RWPE2 (cell line): Measurements from ENCODE around the gene KIF15.

ENCODE experiments used
- ATAC-seq: fragments of 200-7000 bp; cut with Tn5 transposase; 3 replicates; pipeline ENCODE4 v1.9.1; 2021; ENCODE audit warnings: low read depth
- DNase-seq: peaks from one replicate; pipeline ENCODE4 v3.0.0-alpha.2; 2020; ENCODE audit warnings: low spot score
- H3K27ac ChIP-seq: fragments of 450-650 bp; 2 replicates; pipeline ENCODE4 v1.5.1; 2017; ENCODE audit warnings: mild to moderate bottlenecking; ENCODE audit not compliant: poor library complexity, severe bottlenecking
- H3K27me3 ChIP-seq: fragments of 250-450 bp; sonication (Bioruptor Pico); 2 replicates; pipeline ENCODE4 v1.5.1; 2021; ENCODE audit warnings: mild to moderate bottlenecking, moderate library complexity; ENCODE audit not compliant: insufficient read depth, poor library complexity, severe bottlenecking
- H3K36me3 ChIP-seq: fragments of 250-450 bp; sonication (Bioruptor Pico); 2 replicates; pipeline ENCODE4 v1.5.1; 2020; ENCODE audit warnings: low read depth, mild to moderate bottlenecking, moderate library complexity
- H3K4me1 ChIP-seq: fragments of 250-450 bp; sonication (Bioruptor Pico); 2 replicates; pipeline ENCODE4 v1.5.1; 2021; ENCODE audit warnings: mild to moderate bottlenecking, moderate library complexity; ENCODE audit not compliant: insufficient read depth, poor library complexity, severe bottlenecking
- H3K4me3 ChIP-seq: fragments of 250-450 bp; sonication (Bioruptor Pico); 2 replicates; pipeline ENCODE4 v1.5.1; 2021; ENCODE audit warnings: mild to moderate bottlenecking, moderate library complexity; ENCODE audit not compliant: severe bottlenecking
- H3K9me3 ChIP-seq: fragments of 250-450 bp; sonication (Bioruptor Pico); 2 replicates; pipeline ENCODE4 v1.5.1; 2021; ENCODE audit warnings: mild to moderate bottlenecking, moderate library complexity; ENCODE audit not compliant: severe bottlenecking
- TF ChIP-seq, protein P1 (sequence below): fragments of 450-650 bp; IDR thresholded peaks from one replicate; pipeline ENCODE4 v1.5.1; 2017; ENCODE audit warnings: mild to moderate bottlenecking, moderate library complexity; ENCODE audit not compliant: poor library complexity, severe bottlenecking

Gene KIF15

DNA sequence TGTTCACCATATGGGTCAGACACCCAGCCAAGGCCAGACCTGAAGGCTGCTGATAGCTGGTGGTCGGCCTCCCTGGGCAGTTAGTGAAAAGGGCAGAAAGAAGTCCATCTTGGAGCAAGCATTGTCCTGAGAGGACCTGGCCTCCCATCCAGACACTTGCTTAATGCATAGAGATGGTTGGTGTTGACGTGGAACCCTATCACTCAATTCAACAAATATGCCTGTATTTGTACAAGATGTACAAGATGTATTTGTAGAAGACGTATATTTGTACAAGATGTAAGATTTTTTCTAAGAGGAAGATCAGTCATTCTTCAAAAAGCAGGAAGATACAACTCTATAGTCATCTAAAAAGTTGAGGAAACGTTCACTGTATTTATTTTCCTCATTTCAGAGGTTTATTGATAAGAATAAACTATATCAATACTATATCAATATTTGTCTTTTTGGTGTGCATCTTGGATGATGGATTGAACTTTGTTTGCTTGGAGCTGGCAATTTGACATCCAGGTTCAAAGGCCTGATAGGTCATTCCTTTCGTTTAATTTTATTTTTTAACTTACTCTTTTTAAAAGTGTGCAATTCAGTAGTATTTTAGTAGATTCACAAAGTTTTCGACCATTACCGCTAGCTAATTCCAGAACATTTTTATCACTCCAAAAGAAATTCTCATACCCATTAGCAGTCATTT lies 106.0 kb downstream of the KIF15 start:
- no peaks in the 10 kb centered on the region for H3K9me3 ChIP-seq
- no peak overlapping the region for H3K4me3 ChIP-seq
- no peaks in the 10 kb centered on the region for H3K27me3 ChIP-seq
- DNase-seq (no peak), ATAC-seq (no peak)
- peaks cover 4% of the 10 kb centered on the region for H3K4me1 ChIP-seq
- H3K36me3 ChIP-seq = peaks cover 6% of the 10 kb centered on the region; the same call in 1 of the 2 replicates
- TF ChIP-seq, protein P1, sequence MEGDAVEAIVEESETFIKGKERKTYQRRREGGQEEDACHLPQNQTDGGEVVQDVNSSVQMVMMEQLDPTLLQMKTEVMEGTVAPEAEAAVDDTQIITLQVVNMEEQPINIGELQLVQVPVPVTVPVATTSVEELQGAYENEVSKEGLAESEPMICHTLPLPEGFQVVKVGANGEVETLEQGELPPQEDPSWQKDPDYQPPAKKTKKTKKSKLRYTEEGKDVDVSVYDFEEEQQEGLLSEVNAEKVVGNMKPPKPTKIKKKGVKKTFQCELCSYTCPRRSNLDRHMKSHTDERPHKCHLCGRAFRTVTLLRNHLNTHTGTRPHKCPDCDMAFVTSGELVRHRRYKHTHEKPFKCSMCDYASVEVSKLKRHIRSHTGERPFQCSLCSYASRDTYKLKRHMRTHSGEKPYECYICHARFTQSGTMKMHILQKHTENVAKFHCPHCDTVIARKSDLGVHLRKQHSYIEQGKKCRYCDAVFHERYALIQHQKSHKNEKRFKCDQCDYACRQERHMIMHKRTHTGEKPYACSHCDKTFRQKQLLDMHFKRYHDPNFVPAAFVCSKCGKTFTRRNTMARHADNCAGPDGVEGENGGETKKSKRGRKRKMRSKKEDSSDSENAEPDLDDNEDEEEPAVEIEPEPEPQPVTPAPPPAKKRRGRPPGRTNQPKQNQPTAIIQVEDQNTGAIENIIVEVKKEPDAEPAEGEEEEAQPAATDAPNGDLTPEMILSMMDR = no peak
- no peak overlapping the region for H3K27ac ChIP-seq

DNA sequence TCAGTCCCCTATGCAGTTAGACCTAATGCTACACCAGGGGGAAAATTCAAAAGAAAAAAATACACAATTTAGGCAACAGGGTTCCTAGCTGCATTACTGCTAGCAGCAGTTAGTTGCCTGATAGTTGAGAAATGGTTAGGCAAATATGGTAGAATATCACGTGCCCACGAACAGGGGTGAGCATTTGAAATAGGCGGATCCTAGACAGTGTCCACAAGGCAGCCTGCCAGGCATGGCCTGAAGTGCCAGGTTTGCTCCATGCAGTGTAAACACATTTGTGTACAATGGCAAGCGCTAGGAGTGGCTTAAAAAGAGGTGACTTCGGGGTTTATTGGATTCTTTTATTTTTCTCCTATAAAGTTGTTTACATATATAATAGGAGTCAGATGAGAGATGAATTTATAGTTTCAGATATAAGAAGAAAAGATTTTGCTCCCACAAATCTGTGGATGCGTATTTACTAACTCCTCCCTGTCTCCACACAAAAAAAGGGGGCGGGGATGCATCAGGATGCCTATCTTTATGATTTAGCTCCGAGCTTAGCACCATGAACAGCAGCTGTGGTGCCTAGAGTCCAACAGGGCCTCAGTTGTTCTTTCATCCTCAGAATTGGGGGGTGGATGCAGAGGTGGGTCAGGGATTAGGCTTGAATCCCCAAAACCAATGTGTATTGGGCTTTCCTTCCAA lies 108.9 kb downstream of the KIF15 start:
- no peaks in the 10 kb centered on the region for H3K4me1 ChIP-seq
- H3K4me3 ChIP-seq = no peak overlapping the region
- no peak overlapping the region for H3K27ac ChIP-seq
- no peak for ATAC-seq
- no peaks in the 10 kb centered on the region for H3K27me3 ChIP-seq
- TF ChIP-seq, protein P1 = no peak
- no peaks in the 10 kb centered on the region for H3K36me3 ChIP-seq
- no peaks in the 10 kb centered on the region for H3K9me3 ChIP-seq
- DNase-seq = no peak

GRCh38 chr3:44874308-44874707 lies 112.7 kb downstream of the KIF15 start, which contains the start of gene TGM4:
Gene TGM4, plus strand, starts transcription at chr3:44874608. Its CDS starts 71 bp downstream, at chr3:44874679.
- Histone ChIP-seq H3K27me3 (no peaks in the 10 kb centered on the region), H3K27ac (no peak within 1 kb of the TSS), H3K4me3 (no peak within 1 kb of the TSS), H3K36me3 (no peaks in the 10 kb centered on the region), H3K4me1 (no peaks in the 10 kb centered on the region), H3K9me3 (no peaks in the 10 kb centered on the region)
- TF ChIP-seq, protein P1 = no peak
- ATAC-seq (no peak), DNase-seq (no peak)

DNA sequence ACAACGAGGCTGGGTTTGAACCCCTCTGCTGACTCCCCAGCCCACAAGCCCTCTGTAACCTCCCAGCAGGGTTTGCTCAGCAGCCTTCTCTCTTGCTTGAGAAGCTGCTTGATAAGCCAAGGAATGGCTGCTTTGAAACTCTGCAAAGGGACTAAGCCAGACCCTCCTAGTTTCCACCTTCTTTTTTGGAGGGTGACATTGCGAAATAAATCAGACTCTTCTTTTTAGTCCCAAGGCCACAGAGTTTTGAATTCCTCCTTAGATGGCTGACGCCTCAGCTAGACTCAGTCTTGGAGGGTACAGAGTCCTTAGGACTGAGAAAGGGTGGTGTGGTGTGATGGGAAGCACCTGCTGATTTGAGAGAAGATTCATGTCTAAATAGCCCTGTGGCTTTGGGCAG lies 114.0 kb downstream of the KIF15 start:
- Histone ChIP-seq H3K4me3 (no peak overlapping the region), H3K36me3 (no peaks in the 10 kb centered on the region), H3K27me3 (no peaks in the 10 kb centered on the region), H3K27ac (no peak overlapping the region), H3K9me3 (no peaks in the 10 kb centered on the region), H3K4me1 (no peaks in the 10 kb centered on the region)
- DNase-seq = no peak
- ATAC-seq = no peak
- TF ChIP-seq, protein P1 = no peak

- ATAC-seq (no peak), DNase-seq (no peak)
- H3K36me3 ChIP-seq = no peaks in the 10 kb centered on the region
- no peak overlapping the region for H3K27ac ChIP-seq
- no peaks in the 10 kb centered on the region for H3K27me3 ChIP-seq
- no peak overlapping the region for H3K4me3 ChIP-seq
- H3K9me3 ChIP-seq = no peaks in the 10 kb centered on the region
- TF ChIP-seq, protein P1 = no peak
- no peaks in the 10 kb centered on the region for H3K4me1 ChIP-seq
These were observed 115.7 kb downstream of the KIF15 start for GRCh38 chr3:44877333-44877732.
